ENCODE results near the gene FAM131A.

The FAM131A gene

GRCh38 chr3:184377374-184377773, 40.0 kb downstream of the FAM131A start:
- H4K8ac ChIP-seq (ENCODE audit: low read depth, low read length) = peak overlapping the region; percentile 84
- no peak for DNase-seq (ENCODE audit: low spot score)
- no peak overlapping the region for H4K91ac ChIP-seq (ENCODE audit: low read depth, low read length, poor library complexity)
- H2AK5ac ChIP-seq (ENCODE audit: low read depth, low read length) = peak overlapping the region; percentile 10
- H2BK5ac ChIP-seq (ENCODE audit: low read length) = no peak overlapping the region
- no peak overlapping the region for H3K4me2 ChIP-seq (ENCODE audit: insufficient read depth, low read length, poor library complexity, severe bottlenecking)
- H2AFZ ChIP-seq (ENCODE audit: low read length) = peak overlapping the region; percentile 90
- no peak overlapping the region for H3K27ac ChIP-seq (replicated peaks; ENCODE audit: low read length)
- no peak overlapping the region for H3K4ac ChIP-seq (ENCODE audit: low read length)
- peaks cover 26 to 41% of the 10 kb centered on the region in 2 donors for H3K4me1 ChIP-seq (ENCODE audit: control insufficient read depth in 2 of 2, insufficient read depth in 1 of 2, low read depth in 1 of 2, low read length in 2 of 2)
- no CpG with 5 or more reads among the region's 5 CpGs for WGBS, 2 donors (ENCODE audit: extremely low coverage in 2 of 2, insufficient read length in 2 of 2, insufficient replicate concordance in 1 of 2)
- no peak overlapping the region for H3K23ac ChIP-seq (ENCODE audit: low read depth, low read length, poor library complexity)
- peaks cover 8 to 22% (median 18%) of the 10 kb centered on the region in 3 experiments for H3K27me3 ChIP-seq (ENCODE audit: control insufficient read depth in 3 of 3, insufficient read depth in 3 of 3, low read depth in 1 of 3, low read length in 3 of 3)
- no peak overlapping the region for H3K14ac ChIP-seq (ENCODE audit: low read length)
- peaks cover 0 to 8% of the 10 kb centered on the region in 2 donors for H3K36me3 ChIP-seq (replicated peaks in 1 of 2; ENCODE audit: control insufficient read depth in 2 of 2, insufficient read depth in 2 of 2, low read length in 2 of 2)
- peak overlapping the region in 1 of 2 donors; percentile 49 for H3K4me3 ChIP-seq (ENCODE audit: low read length in 2 of 2)
- H3K18ac ChIP-seq (ENCODE audit: low read length) = peak overlapping the region; percentile 86
- no peak overlapping the region for H2BK12ac ChIP-seq (ENCODE audit: low read length)
- H2BK15ac ChIP-seq (ENCODE audit: low read length) = no peak overlapping the region
- no peak overlapping the region for H3K9ac ChIP-seq (ENCODE audit: low read depth, low read length, poor library complexity)
- no peaks in the 10 kb centered on the region for H3K9me3 ChIP-seq (replicated peaks in 1 of 2; ENCODE audit: control insufficient read depth in 2 of 2, insufficient read depth in 1 of 2, low read depth in 1 of 2, low read length in 2 of 2)
- H3K79me1 ChIP-seq (ENCODE audit: low read depth, low read length) = no peaks in the 10 kb centered on the region
- H2BK120ac ChIP-seq (ENCODE audit: low read depth, low read length) = no peak overlapping the region

GRCh38 chr3:184377882-184378445, 40.6 kb downstream of the FAM131A start, which contains the start of gene THPO:
TSS of gene THPO (minus strand) at chr3:184378207. CDS start at chr3:184376259, 1,948 bp downstream.
- H3K27me3 ChIP-seq (ENCODE audit: control insufficient read depth in 3 of 3, insufficient read depth in 3 of 3, low read depth in 1 of 3, low read length in 3 of 3) = peaks cover 8 to 22% (median 18%) of the 10 kb centered on the region in 3 experiments
- no peak for DNase-seq (ENCODE audit: low spot score)
- peak within 1 kb of the TSS; percentile 86 for H3K18ac ChIP-seq (ENCODE audit: low read length)
- peak within 1 kb of the TSS; percentile 10 for H2BK5ac ChIP-seq (ENCODE audit: low read length)
- no peaks in the 10 kb centered on the region for H3K9me3 ChIP-seq (replicated peaks in 1 of 2; ENCODE audit: control insufficient read depth in 2 of 2, insufficient read depth in 1 of 2, low read depth in 1 of 2, low read length in 2 of 2)
- H3K9ac ChIP-seq (ENCODE audit: low read depth, low read length, poor library complexity) = peak within 1 kb of the TSS; percentile 75
- peaks cover 26 to 41% of the 10 kb centered on the region in 2 donors for H3K4me1 ChIP-seq (ENCODE audit: control insufficient read depth in 2 of 2, insufficient read depth in 1 of 2, low read depth in 1 of 2, low read length in 2 of 2)
- WGBS, 2 donors (ENCODE audit: extremely low coverage in 2 of 2, insufficient read length in 2 of 2, insufficient replicate concordance in 1 of 2) = no CpG with 5 or more reads among the region's 7 CpGs
- peak within 1 kb of the TSS; percentile 95 for H2AK5ac ChIP-seq (ENCODE audit: low read depth, low read length)
- H3K79me1 ChIP-seq (ENCODE audit: low read depth, low read length) = no peaks in the 10 kb centered on the region
- H2BK120ac ChIP-seq (ENCODE audit: low read depth, low read length) = no peak within 1 kb of the TSS
- peak within 1 kb of the TSS; percentile 90 for H2AFZ ChIP-seq (ENCODE audit: low read length)
- no peak within 1 kb of the TSS for H4K91ac ChIP-seq (ENCODE audit: low read depth, low read length, poor library complexity)
- no peak within 1 kb of the TSS for H3K14ac ChIP-seq (ENCODE audit: low read length)
- peak within 1 kb of the TSS; percentile 78 for H2BK12ac ChIP-seq (ENCODE audit: low read length)
- H3K36me3 ChIP-seq (replicated peaks in 1 of 2; ENCODE audit: control insufficient read depth in 2 of 2, insufficient read depth in 2 of 2, low read length in 2 of 2) = peaks cover 0 to 8% of the 10 kb centered on the region in 2 donors
- H3K4me3 ChIP-seq (ENCODE audit: low read length in 2 of 2) = peak within 1 kb of the TSS in 1 of 2 donors; percentile 49
- H3K4ac ChIP-seq (ENCODE audit: low read length) = no peak within 1 kb of the TSS
- peak within 1 kb of the TSS; percentile 84 for H4K8ac ChIP-seq (ENCODE audit: low read depth, low read length)
- H2BK15ac ChIP-seq (ENCODE audit: low read length) = peak within 1 kb of the TSS; percentile 64
- no peak within 1 kb of the TSS for H3K4me2 ChIP-seq (ENCODE audit: insufficient read depth, low read length, poor library complexity, severe bottlenecking)
- peak within 1 kb of the TSS; percentile 35 for H3K27ac ChIP-seq (replicated peaks; ENCODE audit: low read length)
- no peak within 1 kb of the TSS for H3K23ac ChIP-seq (ENCODE audit: low read depth, low read length, poor library complexity)

GRCh38 chr3:184378651-184379357, 41.4 kb downstream of the FAM131A start:
- no peak overlapping the region for H3K4ac ChIP-seq (ENCODE audit: low read length)
- H2BK15ac ChIP-seq (ENCODE audit: low read length) = peak overlapping the region; percentile 64
- H3K4me2 ChIP-seq (ENCODE audit: insufficient read depth, low read length, poor library complexity, severe bottlenecking) = no peak overlapping the region
- peaks cover 8 to 22% (median 18%) of the 10 kb centered on the region in 3 experiments for H3K27me3 ChIP-seq (ENCODE audit: control insufficient read depth in 3 of 3, insufficient read depth in 3 of 3, low read depth in 1 of 3, low read length in 3 of 3)
- H3K27ac ChIP-seq (replicated peaks; ENCODE audit: low read length) = no peak overlapping the region
- H3K36me3 ChIP-seq (replicated peaks in 1 of 2; ENCODE audit: control insufficient read depth in 2 of 2, insufficient read depth in 2 of 2, low read length in 2 of 2) = peaks cover 0 to 8% of the 10 kb centered on the region in 2 donors
- peak overlapping the region; percentile 78 for H2BK12ac ChIP-seq (ENCODE audit: low read length)
- H3K18ac ChIP-seq (ENCODE audit: low read length) = peak overlapping the region; percentile 82
- H3K79me1 ChIP-seq (ENCODE audit: low read depth, low read length) = no peaks in the 10 kb centered on the region
- H2BK120ac ChIP-seq (ENCODE audit: low read depth, low read length) = no peak overlapping the region
- H3K4me1 ChIP-seq (ENCODE audit: control insufficient read depth in 2 of 2, insufficient read depth in 1 of 2, low read depth in 1 of 2, low read length in 2 of 2) = peaks cover 26 to 41% of the 10 kb centered on the region in 2 donors
- WGBS, 2 donors (ENCODE audit: extremely low coverage in 2 of 2, insufficient read length in 2 of 2, insufficient replicate concordance in 1 of 2) = no CpG with 5 or more reads among the region's 10 CpGs
- peak overlapping the region; percentile 90 for H2AFZ ChIP-seq (ENCODE audit: low read length)
- peak overlapping the region; percentile 95 for H2AK5ac ChIP-seq (ENCODE audit: low read depth, low read length)
- H3K23ac ChIP-seq (ENCODE audit: low read depth, low read length, poor library complexity) = no peak overlapping the region
- H3K9me3 ChIP-seq (replicated peaks in 1 of 2; ENCODE audit: control insufficient read depth in 2 of 2, insufficient read depth in 1 of 2, low read depth in 1 of 2, low read length in 2 of 2) = no peaks in the 10 kb centered on the region
- no peak for DNase-seq (ENCODE audit: low spot score)
- H4K91ac ChIP-seq (ENCODE audit: low read depth, low read length, poor library complexity) = no peak overlapping the region
- H4K8ac ChIP-seq (ENCODE audit: low read depth, low read length) = no peak overlapping the region
- H3K9ac ChIP-seq (ENCODE audit: low read depth, low read length, poor library complexity) = peak overlapping the region; percentile 75
- H3K4me3 ChIP-seq (ENCODE audit: low read length in 2 of 2) = peak overlapping the region in 1 of 2 donors; percentile 49
- H3K14ac ChIP-seq (ENCODE audit: low read length) = peak overlapping the region; percentile 27
- H2BK5ac ChIP-seq (ENCODE audit: low read length) = peak overlapping the region; percentile 10
